Right ventricle myocardium superior (tissue), 1 donor: Measurements from ENCODE around the gene BRPF3. TPM values are rescaled to one million over a fixed set of nuclear protein-coding genes. Genes with fewer than 3 reads are reported as not detected.

Source experiments
- total RNA-seq: library from RNA; stranded (reverse); fragmentation: NEBNext Ultra II Directional; extraction: Animal tissue kit (Norgen Biotek cat#: 25700); gene quantifications from one replicate; pipeline ENCODE4 v1.2.1, GENCODE V29; 2021
- donor health status: DM: no; HTN: yes; CAD: no; lungs with severe emphysema.

The BRPF3 gene
- total RNA-seq, 1 donor from 2014 or later = 17.8 TPM

Other genes with a start within 250 kb of the BRPF3 start
- gene SLC26A8, start 172.1 kb upstream of the BRPF3 start, total RNA-seq = not detected
- gene MAPK14, start 168.9 kb upstream of the BRPF3 start, total RNA-seq = 29.3 TPM
- gene MAPK13, start 66.2 kb upstream of the BRPF3 start, total RNA-seq = 0.32 TPM
- not detected for gene PNPLA1, start 73.3 kb downstream of the BRPF3 start, total RNA-seq
- not detected for gene BNIP5, start 140.1 kb downstream of the BRPF3 start, total RNA-seq
- not detected for gene ETV7, start 190.9 kb downstream of the BRPF3 start, total RNA-seq
- gene PXT1, start 246.1 kb downstream of the BRPF3 start, total RNA-seq = 0.13 TPM
- 22.1 TPM for gene KCTD20, start 246.3 kb downstream of the BRPF3 start, total RNA-seq